GM15510 (cell line): ENCODE data around the gene NUS1.

Experiments
- POLR2A ChIP-seq: IDR thresholded peaks from 3 replicates; pipeline ENCODE4 v1.6.1; 2011; ENCODE audit warnings: borderline replicate concordance; ENCODE audit not compliant: insufficient read length; ENCODE audit errors: extremely low read depth

NUS1 gene

GRCh38 chr6:117674991-117675657, at the start of gene NUS1:
TSS of gene NUS1 (plus strand) at chr6:117675469. CDS start at chr6:117675671, 202 bp downstream.
- peak; percentile 44 for TF ChIP-seq POLR2A

DNA sequence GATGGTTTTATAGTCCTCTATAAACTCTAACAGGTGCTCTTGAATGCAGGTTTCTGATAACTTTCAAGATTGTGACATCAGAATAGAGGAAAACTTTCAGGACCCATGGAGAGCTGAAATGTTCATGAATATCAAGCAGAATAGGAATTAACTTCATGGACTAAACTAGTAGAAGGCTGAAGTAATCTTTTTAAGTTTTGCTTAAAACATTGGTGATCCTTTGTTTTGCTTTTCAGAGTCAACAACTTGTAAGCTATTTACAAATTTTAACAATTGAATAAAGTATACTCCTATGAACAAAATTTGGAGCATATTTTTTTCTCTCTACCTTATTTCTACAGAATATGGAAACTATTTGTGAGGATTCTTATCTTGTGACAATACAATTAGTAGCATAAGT, 47.7 kb upstream of the NUS1 start:
- no peak for TF ChIP-seq POLR2A

DNA sequence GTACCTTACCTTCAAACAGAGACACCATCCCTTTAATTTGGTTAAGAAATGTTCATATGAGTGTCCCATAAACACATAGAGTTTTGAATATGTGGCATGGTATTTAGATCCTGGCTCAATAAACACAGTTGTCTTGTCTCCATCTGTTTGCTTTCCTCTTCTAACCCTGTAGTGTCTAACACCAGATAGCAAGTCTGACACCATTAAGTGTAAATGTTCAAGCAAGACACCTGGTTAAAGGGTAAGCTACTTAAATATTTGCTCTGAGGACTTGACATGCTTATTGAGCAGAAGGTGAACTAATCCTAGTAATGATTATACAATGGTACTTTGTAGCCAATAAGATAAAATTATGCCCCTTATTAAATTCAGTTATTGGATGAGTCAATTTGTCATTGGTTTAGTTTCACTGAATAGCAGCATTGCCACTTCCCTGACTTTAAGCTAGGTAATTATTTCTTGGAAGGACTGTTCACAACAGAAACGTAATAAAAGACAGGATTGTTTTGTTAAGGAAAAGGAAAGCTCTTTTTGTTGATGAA, 46.1 kb upstream of the NUS1 start:
- no peak for TF ChIP-seq POLR2A

DNA sequence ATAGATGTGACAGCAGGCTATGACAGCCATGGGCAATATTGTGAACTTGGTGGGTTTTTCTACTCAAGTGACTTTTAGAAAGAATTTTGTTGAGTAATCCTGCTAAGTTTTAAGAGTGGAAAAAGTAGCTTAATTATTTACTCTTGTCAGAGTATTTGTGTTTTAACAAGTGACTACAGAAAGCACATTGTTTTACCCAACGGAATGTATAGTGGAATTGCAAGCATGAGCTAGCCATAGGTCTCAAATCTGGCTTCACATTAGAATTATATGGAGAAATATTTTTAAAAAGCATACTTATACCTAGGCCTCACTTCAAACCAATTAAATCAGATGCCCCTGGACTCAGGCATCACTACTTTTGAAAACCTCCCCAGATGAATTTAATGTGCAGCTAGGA, 37.5 kb upstream of the NUS1 start:
- no peak for TF ChIP-seq POLR2A

GRCh38 chr6:117642976-117643375, 32.3 kb upstream of the NUS1 start:
- TF ChIP-seq POLR2A, result no peak

DNA sequence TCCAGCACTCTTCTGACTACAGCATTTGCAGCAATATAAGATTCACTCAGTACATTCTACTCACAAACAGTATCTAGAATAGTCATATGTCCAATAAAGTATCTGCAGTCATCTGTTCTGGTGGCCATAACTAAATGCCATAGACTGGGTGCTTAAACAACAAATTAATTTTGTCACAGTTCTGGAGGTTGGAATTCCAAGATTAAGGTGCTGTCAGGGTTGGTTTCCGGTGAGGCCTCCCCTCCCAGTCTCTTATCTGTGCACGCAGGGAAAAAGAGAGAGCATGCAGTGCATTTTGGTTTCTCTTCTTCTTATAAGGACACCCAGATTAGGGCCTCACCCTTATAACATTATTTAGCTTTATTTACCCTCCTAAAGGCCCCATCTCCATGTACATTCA, 21.3 kb upstream of the NUS1 start:
- no peak for TF ChIP-seq POLR2A

GRCh38 chr6:117655380-117655779, 19.9 kb upstream of the NUS1 start:
- TF ChIP-seq POLR2A, result no peak

DNA sequence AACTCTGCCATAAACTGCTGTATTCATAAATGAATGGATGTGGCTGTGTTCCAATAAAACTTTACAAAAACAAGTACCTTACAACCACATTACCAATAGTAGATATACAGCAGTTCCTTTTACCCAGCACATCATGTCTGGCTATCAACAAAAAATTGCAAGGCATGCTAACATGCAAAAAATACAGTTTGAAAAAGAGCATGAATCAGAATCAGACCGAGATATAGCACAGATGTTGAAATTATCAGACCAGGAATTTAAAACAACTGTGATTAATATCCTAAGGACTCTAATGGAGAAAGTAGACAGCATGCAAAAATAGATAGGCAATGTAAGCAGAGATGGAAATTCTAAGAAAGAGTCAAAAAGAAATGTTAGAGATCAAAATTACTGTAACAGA, 8.4 kb upstream of the NUS1 start:
- TF ChIP-seq POLR2A, result no peak

- no peak for TF ChIP-seq POLR2A
Measured at GRCh38 chr6:117668736-117669135, 6.5 kb upstream of the NUS1 start.

DNA sequence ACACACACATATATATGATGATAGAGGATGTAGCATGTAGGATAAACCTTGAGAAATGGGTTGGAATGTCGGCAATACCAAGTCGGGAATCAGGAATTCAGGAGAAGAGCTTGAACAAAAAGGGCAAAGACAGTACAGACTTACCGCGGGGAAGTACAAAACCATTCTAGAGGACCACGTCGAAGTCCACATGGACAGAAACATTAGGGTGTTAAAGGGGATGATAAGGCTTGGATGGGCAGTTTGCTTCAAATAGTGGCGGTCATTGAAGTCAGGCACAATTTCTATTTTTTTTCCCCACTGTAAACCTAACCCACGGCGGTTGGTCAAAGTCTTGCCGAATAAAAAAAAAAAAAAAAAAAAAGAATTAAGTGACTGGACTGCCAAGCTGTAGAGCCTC, 766 bp upstream of the NUS1 start:
- no peak for TF ChIP-seq POLR2A

DNA sequence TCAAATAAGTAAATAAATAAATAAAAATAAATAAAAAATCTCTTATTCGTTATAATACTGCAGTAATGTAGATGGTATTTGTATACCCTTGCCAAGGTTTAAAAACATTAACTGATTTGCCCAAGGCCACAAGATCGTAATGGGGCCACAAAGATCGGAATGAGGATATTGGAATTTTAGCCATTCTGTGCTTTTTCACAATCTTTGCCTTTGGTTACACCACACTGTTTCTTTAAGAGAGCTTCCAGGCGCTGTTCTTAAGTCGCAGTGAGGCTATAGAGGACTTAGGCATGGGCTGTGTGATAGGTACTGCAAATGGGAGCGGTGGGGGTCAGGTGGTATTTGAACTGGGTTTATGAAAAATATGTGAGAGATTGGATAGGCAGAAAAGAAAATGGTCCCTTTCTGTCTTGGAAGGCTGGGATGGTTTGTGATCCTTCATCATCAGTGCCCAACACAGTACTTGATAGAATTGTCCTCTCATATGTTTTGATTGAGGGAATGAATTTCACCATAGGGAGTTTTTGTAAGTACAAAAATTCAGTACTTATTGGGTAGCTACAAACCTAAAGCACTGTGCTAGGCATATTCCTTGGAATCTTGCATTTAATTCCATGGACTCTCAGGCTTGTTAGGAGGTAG, 1.4 kb downstream of the NUS1 start:
- TF ChIP-seq POLR2A, result no peak

DNA sequence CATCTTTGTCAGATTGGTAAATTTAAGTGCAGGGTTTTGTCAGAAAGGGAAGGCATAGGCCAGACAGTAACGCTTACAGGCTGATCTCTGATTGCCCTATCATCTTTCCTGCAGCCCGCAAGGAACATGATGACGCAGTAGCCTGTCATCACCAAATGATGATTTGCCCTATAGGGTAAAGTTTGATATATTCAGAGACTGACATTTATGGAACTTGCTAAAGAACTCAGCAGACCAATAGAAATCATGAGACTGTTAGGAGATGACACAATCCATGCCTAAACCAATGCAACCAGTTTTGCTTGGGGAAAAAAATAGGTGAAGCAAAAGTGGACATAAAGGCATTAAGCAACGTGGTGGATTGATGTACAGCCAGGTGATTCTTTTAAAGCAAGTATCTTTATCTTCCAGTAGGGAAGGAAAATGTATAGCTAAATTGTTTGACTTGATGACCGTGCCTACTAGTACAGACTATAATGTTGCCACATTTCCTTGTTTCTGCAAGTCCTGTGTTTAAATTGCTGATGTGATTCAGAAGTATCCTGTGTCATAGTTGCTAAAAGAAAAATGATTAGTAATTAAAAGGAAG, 2.4 kb downstream of the NUS1 start:
- TF ChIP-seq POLR2A, result no peak

- no peak for TF ChIP-seq POLR2A
Measured at GRCh38 chr6:117681162-117681741, 6.0 kb downstream of the NUS1 start.

GRCh38 chr6:117684749-117685148, 9.5 kb downstream of the NUS1 start:
- no peak for TF ChIP-seq POLR2A

GRCh38 chr6:117685359-117685758, 10.1 kb downstream of the NUS1 start:
- no peak for TF ChIP-seq POLR2A
